SU-DHL-6 (cell line): ENCODE measurements around the gene PLAAT4.
"Not testable (repeated sequence)": the region's sequence is repeated elsewhere in the genome, so short reads cannot be mapped to it uniquely, and the experiment has no call there.

Experiments used
- CTCF ChIP-seq: fragments of 200-600 bp; sonication (generic); IDR thresholded peaks from one replicate; pipeline ENCODE4 v1.5.1; 2017; ENCODE audit warnings: antibody characterized with exemption, mild to moderate bottlenecking, low read length, moderate library complexity; ENCODE audit not compliant: insufficient read depth, poor library complexity, severe bottlenecking
- EZH2phosphoT487 ChIP-seq: fragments of 200-600 bp; sonication (generic), shearing (Covaris generic); conservative IDR thresholded peaks from 2 replicates; pipeline ENCODE4 v1.6.1; 2018; ENCODE audit warnings: mild to moderate bottlenecking, antibody characterized with exemption, low read length, moderate library complexity, mixed read lengths

- TF ChIP-seq CTCF, EZH2phosphoT487: not testable (repeated sequence)
Observed at GRCh38 chr11:63542506-63542905, 5.9 kb downstream of the PLAAT4 start.
